HG03442 (cell line): Measurements from ENCODE around the gene DAD1.
"Not testable (repeated sequence)": the region's sequence is repeated elsewhere in the genome, so short reads cannot be mapped to it uniquely, and the experiment has no call there.

Source experiments
- ATAC-seq: cut with Tn5 transposase; IDR thresholded peaks from one replicate; pipeline ENCODE4 v1.9.1; 2021; ENCODE audit warnings: mild to moderate bottlenecking, moderate library complexity; ENCODE audit not compliant: unreplicated experiment

DAD1 gene

DNA sequence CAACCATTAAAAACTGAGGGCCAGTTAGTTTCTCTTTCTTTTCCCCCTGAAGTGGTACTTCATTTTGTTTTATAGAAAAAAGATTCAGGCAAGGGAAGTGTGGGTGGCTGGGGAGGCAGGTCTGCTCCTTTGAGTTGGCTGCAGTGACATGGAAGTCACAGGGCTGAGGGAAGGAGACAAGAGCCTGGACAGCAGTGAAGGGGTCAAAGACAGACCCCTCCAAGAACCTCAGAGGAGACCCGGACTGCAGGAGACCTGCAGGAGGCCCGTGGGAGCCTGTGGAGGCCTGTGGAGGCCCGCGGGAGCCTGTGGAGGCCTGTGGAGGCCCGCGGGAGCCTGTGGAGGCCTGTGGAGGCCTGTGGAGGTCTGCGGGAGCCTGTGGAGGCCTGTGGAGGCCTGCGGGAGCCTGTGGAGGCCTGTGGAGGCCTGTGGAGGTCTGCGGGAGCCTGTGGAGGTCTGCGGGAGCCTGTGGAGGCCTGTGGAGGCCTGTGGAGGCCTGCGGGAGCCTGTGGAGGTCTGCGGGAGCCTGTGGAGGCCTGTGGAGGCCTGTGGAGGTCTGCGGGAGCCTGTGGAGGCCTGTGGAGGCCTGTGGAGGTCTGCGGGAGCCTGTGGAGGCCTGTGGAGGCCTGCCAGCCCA is 35.0 kb downstream of the DAD1 start:
- ATAC-seq: not testable (repeated sequence)

DNA sequence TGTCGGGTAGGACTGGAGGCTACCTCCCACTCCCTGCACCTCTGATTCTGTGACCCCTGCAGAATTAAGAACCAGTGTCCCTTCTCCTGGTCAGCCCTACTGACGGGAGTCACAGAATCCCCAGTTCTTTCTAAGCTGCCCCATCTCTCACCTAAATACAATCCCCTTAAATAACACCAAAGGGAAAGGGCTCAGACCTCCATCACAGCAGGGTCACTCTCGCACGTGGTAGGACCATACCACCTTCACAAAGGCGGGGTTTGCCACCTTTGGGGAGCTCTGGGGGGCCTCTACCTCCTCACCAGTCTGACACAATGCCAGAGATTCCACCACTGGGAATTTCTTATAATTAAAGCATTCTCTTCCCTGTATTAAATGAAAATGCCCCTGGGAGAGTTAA is 35.6 kb downstream of the DAD1 start:
- no peak for ATAC-seq

GRCh38 chr14:22552827-22553076 is 36.3 kb downstream of the DAD1 start:
- no peak for ATAC-seq

DNA sequence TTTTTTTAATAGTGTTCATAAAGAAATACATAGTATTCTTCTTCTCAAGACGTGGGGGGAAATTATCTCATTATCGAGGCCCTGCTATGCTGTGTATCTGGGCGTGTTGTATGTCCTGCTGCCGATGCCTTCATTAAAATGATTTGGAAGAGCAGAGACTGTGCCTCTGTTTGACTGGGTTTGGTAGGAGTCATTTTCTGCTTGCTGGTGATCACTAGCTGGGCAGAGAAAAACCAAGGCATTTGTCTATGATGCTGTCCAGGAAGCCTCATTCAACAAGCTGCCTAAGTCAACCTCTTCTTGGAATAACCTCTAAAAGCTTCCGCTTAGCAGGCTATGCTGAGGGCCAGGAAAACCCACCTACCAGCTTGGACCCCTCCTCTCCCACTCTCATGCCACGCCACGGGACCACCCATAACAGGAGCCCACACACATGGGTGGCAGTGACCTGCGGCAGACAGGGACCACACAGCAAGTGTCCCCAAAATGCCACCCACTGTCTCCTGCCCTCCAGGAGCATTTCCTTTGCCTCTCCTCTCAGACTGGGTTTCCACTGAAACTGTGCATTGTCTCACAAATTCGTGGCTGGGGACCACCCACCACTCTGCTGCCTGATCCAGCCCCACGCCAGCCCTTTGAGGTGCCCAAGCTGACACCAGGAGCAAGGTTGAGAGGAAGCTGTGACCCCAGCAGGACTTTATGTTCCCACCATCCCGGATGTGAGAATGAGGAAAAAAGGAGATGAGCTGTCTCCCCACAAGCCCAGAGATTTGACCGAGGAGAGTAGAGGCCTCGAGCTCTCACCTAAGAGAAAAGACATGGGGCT is 36.8 kb downstream of the DAD1 start:
- ATAC-seq: no peak

DNA sequence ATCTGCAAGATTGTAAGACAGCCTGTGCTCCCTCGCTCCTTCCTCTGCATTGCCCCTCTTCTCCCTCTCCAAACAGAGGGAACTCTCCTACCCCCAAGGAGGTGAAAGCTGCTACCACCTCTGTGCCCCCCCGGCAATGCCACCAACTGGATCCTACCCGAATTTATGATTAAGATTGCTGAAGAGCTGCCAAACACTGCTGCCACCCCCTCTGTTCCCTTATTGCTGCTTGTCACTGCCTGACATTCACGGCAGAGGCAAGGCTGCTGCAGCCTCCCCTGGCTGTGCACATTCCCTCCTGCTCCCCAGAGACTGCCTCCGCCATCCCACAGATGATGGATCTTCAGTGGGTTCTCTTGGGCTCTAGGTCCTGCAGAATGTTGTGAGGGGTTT is 37.4 kb downstream of the DAD1 start:
- ATAC-seq: no peak

- ATAC-seq: peak; percentile 58
Observed at GRCh38 chr14:22549981-22550673, 38.9 kb downstream of the DAD1 start.

DNA sequence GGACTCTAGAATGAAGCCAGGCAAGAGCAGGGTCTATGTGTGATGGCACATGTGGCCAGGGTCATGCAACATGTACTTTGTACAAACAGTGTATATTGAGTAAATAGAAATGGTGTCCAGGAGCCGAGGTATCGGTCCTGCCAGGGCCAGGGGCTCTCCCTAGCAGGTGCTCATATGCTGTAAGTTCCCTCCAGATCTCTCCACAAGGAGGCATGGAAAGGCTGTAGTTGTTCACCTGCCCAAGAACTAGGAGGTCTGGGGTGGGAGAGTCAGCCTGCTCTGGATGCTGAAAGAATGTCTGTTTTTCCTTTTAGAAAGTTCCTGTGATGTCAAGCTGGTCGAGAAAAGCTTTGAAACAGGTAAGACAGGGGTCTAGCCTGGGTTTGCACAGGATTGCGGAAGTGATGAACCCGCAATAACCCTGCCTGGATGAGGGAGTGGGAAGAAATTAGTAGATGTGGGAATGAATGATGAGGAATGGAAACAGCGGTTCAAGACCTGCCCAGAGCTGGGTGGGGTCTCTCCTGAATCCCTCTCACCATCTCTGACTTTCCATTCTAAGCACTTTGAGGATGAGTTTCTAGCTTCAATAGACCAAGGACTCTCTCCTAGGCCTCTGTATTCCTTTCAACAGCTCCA is 39.6 kb downstream of the DAD1 start:
- no peak for ATAC-seq

- ATAC-seq: no peak
Observed at GRCh38 chr14:22547948-22548750, 40.9 kb downstream of the DAD1 start.

DNA sequence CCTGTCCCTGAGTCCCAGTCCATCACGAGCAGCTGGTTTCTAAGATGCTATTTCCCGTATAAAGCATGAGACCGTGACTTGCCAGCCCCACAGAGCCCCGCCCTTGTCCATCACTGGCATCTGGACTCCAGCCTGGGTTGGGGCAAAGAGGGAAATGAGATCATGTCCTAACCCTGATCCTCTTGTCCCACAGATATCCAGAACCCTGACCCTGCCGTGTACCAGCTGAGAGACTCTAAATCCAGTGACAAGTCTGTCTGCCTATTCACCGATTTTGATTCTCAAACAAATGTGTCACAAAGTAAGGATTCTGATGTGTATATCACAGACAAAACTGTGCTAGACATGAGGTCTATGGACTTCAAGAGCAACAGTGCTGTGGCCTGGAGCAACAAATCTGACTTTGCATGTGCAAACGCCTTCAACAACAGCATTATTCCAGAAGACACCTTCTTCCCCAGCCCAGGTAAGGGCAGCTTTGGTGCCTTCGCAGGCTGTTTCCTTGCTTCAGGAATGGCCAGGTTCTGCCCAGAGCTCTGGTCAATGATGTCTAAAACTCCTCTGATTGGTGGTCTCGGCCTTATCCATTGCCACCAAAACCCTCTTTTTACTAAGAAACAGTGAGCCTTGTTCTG is 41.6 kb downstream of the DAD1 start:
- no peak for ATAC-seq

GRCh38 chr14:22546722-22547071 is 42.3 kb downstream of the DAD1 start:
- ATAC-seq: no peak

GRCh38 chr14:22545842-22546721 is 42.9 kb downstream of the DAD1 start:
- no peak for ATAC-seq

DNA sequence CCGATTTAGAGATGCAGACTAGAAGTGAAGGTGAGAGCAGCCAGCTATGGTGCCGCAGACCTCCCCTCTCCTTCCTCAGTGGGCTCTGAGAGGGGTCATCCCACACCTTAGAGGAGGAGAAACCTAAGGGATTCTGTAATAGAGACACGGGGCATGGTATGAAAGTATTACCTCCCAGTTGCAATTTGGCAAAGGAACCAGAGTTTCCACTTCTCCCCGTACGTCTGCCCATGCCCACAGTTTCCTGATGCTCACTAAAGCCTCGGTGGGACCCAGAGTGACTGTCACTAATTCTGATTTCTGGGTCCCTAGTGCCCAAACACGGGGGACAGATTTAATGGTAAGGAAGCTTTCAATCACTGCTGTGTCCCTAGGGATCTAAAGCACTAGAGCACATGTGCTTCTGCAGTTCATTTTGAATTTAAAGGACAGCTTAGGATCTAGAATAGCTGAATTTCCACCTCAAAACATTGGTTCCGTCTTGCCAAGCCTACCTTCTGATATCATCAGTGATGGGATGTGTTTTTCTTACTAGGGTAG is 44.1 kb downstream of the DAD1 start:
- ATAC-seq: no peak

- no peak for ATAC-seq
Observed at GRCh38 chr14:22544406-22544805, 44.6 kb downstream of the DAD1 start.

GRCh38 chr14:22543570-22544357 is 45.3 kb downstream of the DAD1 start:
- not testable (repeated sequence) for ATAC-seq

DNA sequence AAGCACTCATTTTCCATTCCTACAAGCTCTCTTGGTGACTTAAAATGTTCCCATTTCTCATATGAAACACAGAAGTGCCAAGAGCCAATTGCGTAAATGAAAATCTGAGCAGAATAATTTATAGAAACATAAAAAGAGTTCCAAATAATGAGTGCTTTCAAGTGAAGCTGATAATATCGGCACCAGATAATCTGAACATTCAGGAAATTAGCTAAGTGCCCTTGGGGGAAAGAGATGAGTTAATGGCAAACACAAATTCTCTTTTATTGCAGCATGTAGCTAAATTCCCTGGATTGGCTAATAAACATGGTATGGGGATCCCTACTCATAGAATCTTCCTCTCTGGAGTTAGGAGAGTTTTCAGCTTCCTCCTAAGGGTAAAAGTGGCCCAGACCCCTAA is 46.7 kb downstream of the DAD1 start:
- no peak for ATAC-seq

GRCh38 chr14:22541721-22542120 is 47.3 kb downstream of the DAD1 start:
- ATAC-seq: no peak

DNA sequence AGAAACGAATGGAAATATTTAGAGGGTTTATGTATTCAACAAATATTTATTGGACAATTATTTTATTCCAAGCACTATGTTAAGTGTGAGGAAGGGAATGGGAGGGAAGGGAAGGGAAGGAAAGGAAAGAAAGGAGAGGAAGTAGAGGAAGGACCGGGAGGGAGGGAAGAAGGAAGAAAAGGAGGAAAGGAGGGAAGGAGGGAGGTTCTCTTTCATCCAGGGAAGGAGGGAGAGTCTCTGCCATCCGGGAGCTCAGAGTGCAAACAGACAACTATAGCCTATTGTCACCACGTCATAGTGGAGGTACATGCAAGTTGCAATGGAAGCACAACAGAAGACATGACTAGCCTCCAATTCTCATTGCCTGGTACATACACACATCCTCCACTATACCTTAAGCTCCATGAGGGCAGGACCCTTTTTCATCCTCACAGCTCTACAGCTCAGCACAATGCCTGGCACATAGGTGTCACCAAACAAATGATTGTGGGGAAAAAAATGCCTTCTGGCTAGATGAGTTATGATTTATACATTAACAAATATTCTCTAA is 48.1 kb downstream of the DAD1 start:
- no peak for ATAC-seq

DNA sequence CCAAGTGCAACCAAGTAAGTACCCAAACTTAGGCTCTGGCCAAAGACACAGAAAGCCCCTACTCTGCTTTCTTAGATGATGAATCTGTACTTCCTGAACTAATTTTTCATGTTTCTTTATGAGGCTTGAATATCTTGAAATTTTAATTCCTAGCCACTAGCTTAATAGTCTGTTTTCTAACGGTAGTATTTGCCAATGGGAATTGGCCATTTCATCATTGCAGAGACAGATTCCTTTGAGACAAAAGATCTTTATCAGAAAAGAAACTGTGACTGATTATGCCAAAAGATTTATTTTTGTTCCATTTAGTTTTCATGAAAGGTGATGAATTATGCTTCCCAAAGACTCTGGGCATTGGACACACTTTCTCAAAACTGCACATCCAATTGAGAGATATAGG is 48.7 kb downstream of the DAD1 start:
- no peak for ATAC-seq
